HuH-7 (cell line): ENCODE data around the gene LYZL2.
"Not testable (repeated sequence)": the region's sequence is repeated elsewhere in the genome, so short reads cannot be mapped to it uniquely, and the experiment has no call there.

Experiments used
- DNase-seq: peaks from one replicate; pipeline ENCODE4 v3.0.0; 2011; ENCODE audit warnings: low spot score

The LYZL2 gene

DNA sequence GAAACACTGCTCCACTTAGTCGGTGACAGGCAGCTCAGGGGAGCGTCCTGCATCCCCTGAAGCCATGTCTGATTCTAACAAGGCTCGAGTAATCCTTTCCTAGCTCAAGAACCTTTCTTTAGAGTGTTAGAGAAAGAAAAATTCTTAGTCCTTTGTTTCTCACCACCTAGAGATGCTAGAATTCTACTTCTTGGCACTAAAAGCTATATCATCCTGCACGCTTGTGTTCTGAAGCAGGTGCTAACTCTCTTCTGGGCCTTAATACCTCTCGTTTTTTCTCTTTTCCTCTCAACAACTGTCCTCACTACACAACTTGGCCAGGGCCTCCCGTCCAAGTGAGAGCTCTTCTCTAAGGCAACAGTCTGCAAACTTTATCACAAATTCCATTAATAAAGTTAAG lies at the start of gene LYZL2:
Gene LYZL2, minus strand, starts transcription at position 101 of the 400 bp plus-strand sequence. CDS start 2,838 bp downstream, outside the sequence.
- DNase-seq, result no peak

DNA sequence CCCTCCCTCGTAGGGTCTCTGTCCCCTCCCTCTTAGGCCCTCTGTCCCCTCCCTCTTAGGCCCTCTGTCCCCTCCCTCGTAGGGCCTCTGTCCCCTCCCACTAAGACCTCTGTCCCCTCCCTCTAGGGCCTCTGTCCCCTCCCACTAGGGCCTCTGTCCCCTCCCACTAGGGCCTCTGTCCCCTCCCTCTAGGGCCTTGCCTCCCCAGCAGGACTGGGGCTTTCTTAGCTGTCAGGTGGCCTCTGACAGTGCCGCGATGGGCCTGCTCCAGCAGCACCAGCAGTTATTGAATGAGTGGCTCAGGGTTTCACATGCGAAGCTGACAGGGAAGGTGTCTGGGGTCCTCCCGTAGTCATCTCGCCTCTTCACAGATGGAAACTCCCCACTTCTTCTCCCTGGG lies 48.1 kb upstream of the LYZL2 start:
- DNase-seq, result not testable (repeated sequence)

DNA sequence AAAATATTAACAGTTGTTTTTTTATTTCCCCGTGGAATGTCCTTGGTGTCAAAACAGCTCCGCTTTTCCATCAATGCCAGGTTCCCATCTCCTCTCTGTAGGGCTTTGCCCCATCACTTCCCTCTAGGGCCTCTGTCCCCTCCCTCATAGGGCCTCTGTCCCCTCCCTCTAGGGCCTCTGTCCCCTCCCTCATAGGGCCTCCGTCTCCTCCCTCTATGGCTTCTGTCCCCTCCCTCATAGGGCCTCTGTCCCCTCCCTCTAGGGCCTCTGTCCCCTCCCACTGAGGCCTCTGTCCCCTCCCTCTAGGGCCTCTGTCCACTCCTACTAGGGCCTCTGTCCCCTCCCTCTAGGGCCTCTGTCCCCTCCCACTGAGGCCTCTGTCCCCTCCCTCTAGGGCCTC lies 47.6 kb upstream of the LYZL2 start:
- DNase-seq, result not testable (repeated sequence)

DNA sequence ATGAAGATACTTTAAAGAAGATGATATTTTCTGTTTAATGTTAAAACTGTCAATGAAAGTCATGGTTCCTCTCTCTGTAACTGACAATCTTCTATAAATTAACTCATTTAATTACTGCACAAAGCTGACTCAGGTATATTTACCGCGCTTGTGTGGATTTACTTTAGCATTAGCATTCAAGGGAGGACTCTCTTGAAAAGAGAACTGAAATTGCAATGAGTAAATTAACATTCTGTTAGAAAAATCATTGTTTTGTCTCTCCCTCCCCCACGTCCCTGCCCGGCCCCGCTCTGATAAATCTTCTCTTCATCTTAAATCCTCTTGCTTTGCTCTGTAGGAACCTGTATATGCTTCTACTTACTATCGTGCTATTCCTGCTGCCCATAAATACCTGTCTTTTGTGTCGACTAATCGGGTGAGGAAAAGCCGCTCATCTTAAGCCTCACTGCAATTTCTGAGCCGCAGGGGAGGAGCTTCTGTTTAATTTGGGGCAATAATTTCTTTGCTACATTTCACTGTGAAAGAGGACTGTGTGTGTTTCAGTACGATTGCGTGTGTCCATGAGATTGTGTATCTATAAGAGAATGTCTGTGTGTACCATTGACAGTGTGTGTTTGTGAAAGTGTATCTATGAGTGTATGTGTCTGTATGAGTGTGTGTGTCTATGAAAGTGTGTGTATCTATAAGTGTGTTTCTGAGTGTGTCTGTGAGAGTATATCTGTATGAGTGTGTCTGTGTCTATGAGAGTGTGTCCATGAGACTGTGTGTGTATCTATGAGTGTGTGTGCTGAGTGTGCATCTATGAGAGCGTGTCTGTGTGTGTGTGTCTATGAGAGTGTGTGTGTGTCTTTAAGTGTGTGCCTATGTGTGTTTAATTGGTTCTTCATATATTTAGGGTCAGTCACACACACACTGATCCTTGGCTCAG lies 46.5 kb upstream of the LYZL2 start:
- DNase-seq, result no peak

DNA sequence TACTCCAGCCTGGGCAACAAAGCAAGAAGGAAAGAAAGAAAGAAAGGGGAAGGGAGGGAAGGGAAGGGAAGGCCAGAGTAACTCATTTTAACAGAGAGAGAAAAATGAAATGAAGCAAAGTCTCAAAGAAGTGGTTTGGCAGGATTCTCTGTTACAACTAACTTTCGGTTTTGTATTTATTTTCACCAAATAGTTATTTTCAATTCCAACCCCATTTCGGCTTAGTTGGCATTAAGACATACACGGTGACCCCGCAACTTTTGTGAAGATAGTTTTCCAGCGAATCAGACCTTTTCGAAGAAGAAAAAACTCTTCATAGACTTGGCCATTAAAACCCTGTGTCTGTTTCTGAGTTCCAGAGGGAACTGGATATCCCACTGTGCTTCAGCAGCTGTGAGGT lies 45.2 kb upstream of the LYZL2 start:
- no peak for DNase-seq

DNA sequence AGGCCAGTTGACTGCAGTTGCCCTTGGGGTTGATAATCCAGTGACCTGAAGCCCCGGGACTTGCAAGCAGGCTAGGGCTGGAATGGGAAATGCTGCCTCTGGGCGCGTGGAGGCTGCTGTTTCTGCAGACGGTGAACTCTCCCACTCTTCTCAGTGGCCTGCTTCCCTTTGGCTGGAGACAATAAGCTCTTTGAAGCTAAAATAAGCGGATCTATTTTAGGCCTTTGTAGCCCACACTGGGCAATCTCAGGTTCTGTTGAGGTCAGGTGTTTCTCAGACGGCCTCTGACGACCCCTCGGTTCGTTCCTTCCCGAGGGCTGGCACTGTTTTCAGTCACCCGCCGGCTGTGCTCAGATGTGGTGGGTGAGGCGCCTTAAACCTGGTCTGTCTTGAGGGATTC lies 43.7 kb upstream of the LYZL2 start:
- DNase-seq, result not testable (repeated sequence)

DNA sequence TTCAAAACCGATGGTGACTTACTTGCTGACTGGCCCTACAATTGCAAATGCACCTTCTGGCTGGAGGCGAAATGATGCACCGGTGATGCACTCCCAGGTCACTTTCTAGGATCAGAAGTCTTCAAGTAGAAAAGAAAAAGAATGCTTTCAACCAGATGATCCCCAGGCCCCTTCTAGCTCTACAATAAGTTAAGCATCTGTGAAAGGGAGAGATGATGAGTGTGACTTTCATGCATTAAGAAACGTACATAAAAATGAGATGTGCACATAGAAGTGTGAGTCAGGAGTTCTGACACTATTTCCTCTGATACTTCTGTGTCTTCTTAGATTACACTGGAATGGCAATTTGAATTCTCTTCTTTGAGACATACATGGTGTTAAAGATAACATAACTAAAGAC lies 42.8 kb upstream of the LYZL2 start:
- not testable (repeated sequence) for DNase-seq

DNA sequence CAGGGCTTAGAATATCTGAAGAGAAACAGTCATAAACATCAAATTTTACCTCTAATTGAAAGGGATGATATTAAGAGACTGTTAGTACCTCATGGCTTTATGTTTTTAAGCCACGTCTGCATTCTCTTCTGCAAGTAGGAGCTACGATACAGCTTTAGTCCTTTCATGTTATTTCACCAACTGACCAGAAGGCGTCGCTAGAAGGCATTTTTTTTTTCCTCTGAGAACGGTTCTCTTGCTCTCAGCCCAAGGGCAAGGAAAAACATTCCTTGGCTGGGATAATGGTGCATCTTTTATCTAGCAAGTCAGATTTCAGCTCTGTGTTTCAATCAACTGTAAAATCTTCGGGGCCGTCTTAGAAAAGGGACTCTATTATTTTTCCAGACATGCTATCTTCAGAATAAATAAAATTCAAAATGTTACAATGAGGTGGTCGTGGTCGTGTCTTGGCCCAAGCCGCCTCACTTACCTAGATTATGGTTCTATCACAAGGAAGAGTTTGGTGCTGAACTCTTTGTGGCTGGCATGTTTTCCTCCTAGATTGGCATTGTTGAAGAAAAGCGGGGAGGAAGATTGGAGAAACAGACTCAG lies 41.6 kb upstream of the LYZL2 start:
- DNase-seq, result peak; percentile 60

DNA sequence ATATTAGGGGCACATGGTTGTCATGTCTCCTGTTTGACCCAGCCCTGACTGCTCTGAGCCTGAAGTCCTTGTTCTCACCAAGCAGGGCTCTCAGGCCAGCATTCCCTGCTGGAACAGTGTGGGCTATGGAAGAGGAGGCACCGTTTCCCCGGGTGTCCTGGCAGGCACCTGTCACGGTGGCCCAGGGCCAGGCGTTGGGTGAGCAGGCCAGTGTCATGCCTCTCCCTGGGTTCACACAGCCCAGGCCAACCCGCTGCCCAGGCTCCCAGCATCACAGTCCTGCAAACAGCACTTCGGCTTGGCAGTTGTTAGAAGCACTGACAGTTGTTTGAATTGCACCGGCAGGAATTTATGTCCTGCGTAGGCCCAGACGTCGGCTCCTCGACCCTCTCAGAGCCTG lies 38.4 kb upstream of the LYZL2 start:
- not testable (repeated sequence) for DNase-seq

DNA sequence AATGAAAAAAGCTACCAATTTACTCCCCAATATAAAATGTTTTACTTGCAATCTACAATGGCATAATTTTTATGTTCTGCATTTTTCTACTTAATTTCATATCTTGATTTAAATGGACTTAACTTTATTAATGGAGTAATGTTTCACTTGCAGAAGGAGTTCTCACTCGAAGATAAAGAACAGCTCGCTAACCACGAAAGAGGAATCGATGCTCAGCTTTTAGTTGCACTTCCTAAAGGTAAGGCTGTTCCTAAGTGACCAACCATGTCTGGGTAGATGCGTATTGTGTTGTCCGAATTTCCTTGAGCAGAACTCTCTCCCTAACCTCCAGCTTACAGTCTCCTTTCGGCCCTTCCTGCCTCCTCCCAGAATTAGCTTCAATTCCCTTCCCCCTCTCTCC lies 33.9 kb upstream of the LYZL2 start:
- not testable (repeated sequence) for DNase-seq

DNA sequence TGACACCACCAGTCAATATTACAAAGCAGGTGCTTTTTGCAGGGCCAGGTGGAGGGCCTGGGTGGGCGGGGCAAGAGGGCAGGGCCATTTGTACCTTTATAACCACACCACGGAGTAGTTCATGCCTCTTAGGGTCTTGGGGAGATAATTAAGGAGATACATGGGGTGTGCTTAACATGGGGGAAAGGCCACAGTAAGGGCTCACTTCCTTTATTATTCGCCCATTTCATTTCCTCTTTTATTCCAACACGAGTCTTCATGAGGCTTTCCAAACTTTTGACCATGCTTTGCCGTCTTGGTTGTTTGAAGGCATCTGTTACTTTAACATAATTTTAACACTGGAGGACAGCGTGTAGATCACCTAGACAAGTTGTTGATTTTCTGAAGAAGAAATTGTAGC lies 33.3 kb upstream of the LYZL2 start:
- no peak for DNase-seq

DNA sequence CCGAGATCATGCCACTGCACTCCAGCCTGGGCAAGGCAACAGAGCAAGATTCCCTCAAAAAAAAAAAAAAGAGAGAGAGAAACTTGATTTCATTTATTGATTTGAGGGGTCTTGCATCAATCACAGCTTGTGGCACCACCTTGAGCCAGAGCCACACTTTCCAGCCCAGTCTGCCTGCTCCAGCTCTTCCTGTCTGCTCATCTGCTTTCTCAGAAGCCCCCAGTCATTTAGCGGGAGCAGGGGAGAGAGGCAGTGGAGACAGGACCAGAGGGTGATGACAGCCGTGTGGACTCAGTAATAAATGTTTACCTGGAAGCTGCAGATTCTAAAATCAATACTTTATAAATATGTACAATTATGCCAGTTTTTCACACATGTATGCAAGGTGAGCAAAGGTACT lies 30.8 kb upstream of the LYZL2 start:
- not testable (repeated sequence) for DNase-seq

DNA sequence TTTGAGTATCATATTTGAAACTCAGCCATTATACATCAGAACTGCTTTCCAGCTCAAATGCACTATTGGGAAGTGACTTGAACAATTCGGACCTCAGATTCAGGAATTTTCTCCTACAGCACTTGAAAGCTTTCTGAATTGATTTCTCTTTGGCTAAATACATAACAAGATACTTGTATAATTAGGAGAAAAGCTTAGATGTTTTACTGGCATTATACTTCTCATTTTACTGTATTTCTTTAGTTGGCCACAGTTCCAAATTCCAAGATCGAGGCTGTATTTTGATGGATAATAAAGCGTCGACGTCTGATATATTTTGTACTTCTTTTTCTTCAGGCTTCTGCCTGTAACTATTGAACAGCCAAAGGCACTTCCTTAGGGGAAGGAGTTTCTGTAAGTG lies 26.7 kb upstream of the LYZL2 start:
- DNase-seq, result no peak

DNA sequence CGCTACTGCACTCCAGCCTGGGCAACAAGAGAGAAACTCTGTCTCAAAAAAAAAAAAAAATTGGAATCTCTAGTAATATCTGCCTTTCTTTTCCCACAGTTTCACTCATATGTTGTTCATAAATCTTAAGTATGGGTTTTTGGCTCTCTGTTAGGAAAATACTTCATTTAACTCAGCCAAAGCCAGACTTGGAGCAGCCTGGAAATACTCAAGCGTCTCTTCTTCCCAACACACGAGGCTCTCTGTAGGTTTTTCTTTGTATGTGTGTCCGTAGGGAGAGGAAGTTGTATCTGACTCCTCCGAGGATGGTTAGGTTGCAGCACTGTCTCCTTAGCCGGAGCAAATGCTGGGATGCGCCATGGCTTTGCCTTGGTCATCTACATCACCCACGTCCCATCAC lies 25.4 kb upstream of the LYZL2 start:
- DNase-seq, result not testable (repeated sequence)

DNA sequence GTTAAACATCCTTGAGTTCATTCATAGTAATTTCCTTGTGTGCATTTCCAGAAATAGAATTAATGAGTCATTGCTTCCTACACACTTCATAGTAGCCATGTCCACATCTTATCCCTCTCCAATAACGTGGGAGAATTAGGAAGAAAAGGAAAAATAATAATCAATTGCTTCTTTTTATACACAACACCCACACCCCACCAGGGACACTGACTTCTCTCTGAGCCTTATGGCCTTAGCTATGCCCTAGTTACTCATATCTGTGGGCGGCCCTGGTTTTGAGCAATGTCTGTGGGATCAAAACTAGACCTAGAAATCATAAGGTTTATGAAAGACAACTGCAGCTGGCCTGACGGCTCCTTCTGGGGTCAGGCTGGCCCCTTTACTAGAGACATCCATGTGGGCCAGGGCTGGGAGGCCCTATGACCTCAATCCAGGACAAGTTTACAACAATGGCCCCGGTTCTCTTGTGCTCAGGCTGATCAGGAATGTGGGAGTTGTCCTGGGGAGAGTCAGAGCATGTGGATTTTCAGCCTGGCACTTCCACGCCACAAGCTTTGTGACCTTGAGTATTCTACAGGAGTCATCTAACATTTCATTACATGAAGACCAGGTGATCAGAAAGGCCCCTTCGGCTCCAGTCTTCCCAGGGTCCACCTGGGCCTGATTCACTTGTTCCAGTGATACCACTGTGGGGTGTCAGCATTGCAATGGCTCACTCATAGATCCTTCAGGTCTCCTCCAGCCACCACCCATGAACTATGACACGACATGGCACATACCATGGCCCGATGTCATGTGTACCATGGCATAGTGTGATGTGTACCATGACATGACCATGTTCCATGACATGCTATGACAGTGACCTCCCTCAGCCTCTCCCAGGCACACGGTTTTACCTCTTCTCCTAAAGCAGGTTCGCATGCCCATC lies 22.2 kb upstream of the LYZL2 start:
- not testable (repeated sequence) for DNase-seq

DNA sequence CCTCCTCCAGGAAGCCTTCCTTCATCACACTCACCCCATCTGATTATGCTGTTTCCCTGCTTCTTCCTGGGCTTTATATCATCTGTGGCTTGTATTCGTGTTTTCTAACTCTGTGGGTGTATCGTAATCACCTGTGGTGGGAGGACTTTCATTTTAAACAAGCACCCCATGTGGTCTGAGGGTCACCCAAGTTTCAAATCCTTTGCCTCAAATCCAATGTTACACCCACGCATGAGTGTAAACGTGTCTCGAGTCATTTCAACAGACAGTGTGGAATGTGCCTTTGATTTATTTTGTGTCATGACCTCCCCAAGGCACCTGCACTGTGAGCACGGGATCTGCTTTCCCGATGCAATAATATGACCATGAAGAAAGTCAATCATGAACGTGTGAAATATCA lies 17.5 kb upstream of the LYZL2 start:
- DNase-seq, result no peak

DNA sequence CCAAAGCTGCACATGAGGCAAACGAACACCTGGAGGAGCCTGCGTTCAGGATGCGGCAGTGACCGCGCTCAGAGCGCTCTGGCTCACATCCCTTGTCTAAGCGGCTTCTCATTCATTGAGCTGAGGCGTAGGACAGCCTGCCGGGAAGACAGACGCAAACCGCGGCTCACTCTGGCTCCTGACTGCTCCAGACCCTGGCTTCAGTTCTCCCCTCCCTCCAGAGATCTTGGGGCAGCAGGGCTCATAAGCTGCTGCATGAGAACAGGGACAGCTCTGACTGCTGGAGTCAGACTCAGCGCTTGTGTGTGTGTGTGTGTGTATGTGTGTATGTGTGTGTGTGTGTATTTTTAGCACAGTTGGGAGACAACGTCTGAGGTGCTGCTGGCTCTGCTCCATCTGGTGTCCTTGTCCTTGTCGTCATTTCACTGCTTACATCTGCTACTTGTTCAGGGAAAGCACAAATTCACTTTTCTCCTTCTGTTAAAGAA lies 15.8 kb upstream of the LYZL2 start:
- no peak for DNase-seq

DNA sequence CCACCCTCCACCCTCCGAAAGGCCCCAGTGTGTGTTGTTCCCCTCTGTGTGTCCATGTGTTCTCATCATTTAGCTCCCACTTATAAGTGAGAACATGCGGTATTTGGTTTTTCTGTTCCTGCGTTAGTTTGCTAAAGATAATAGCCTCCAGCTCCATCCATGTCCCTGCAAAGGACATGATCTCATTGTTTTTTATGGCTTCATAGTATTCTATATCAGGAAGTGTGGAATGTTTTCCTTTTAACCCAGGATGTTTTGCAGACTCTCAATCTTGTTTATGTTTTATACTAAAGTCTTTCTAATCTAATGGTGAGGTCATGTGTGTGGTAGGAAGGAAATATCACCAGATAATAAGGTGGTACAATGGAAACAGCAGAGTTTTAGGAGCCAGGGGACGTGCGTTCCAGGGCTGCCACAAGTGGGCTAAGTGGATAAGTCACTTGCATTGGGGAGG lies 14.9 kb upstream of the LYZL2 start:
- not testable (repeated sequence) for DNase-seq

DNA sequence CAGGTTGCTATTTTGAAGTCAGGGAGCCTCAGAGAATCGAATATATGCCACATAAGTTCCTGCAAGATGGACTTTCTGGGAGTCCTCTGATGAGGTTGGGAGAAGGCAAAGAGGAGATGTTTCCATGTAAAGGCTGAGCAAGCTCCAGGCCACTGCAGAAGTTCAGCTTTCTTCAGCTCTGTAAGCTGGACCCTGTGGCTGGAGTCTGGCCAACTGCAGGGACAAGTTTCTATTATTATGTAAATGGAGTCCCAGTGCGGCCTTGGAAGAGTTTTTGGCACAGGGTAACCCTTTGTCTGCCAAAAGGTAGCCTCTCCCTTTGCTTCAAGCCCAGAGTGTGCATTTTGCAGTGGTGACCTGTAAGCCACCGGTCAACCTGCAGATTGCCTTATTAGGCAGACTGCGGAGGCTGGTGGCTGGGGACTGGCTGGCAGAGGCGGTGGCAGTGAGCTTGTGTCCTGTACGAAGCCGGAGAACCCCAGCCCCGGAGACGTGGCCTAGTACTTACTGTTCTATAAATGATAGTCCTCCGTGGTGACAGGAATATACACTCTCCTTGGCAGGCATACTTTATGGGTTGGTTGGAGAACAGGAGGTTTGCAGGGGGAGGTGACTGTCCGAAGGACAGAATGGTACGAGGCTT lies 14.1 kb upstream of the LYZL2 start:
- DNase-seq, result not testable (repeated sequence)

DNA sequence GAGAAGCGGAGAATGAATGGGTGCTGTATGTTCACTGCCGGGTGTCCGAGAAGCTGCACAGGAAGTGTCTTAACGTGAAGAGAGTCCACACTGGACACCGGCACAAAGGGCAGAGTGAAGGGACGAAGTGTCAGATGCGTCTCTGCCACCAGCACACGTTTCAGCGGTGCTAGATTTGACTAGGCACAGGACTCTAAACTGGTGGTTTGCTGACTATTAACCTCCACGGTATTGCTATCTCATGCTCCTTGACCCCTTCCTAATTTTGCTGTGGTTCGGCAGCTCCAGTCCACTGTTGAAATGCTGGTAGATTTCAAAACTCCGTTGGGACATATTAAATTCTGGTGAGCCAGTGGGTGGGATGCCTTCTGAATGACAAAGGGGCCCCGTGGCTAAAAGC lies 13.3 kb upstream of the LYZL2 start:
- not testable (repeated sequence) for DNase-seq

DNA sequence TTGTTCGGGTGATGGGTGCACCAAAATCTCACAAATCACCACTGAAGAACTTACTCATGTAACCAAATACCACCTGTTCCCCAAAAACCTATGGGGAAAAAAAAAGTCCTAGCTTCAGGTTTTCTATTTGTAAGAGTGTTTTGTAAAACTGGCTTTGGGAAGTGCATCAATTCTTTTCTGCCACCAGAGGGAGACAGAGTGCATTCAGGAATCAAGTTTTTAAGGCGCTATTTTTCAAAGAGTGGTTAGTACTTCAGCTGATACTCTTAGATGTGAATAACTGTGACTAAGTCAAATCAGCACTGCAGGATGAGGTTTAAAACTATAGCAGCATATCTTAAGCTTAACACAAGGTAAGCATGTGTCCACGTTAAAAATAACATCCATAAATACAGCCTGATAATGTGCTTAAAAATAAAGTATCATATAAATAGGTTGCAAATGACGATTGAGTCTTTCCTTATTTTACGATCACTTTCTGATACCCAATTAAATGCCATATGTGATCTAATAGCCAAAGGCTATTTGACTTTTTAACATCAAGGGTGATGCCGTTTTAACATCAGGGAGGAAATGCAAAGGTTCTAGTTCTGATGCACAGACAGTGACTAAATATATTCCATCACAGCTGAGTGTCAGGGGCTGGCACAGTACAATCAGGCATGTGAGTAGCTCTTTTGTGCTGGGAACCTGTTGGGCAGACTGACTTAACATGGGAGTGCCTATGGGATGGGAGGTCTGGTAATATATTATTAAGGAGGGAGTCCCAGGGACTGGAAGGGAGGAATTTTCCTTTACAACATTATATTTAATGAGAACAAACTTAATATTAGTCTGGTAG lies 10.6 kb upstream of the LYZL2 start:
- peak; percentile 41 for DNase-seq
